Body of pancreas (tissue), 4 donors: ENCODE data around the gene RSPH6A. TPM values are rescaled to one million over a fixed set of nuclear protein-coding genes. Genes with fewer than 3 reads are reported as not detected.
A peak's percentile ranks its signal among the peaks of the same experiment; 100 is the strongest.
"Not testable (repeated sequence)": the region's sequence is repeated elsewhere in the genome, so short reads cannot be mapped to it uniquely, and the experiment has no call there.

Experiments
- ATAC-seq: fragments of 150-250 bp; one replicate; pipeline ENCODE4 v1.9.1; 2016
- DNase-seq, 4 donors: peaks; one replicate each; pipeline ENCODE4 v3.0.0-alpha.2; 2019
- H3K27ac ChIP-seq, 4 donors: fragments of 200-600 bp; sonication (generic); 1 replicate in 3 of 4; 2 replicates in 1 of 4; pipeline versions ENCODE4 v1.5.1 to v1.6.1; 2016 to 2019; ENCODE audit warnings: mild to moderate bottlenecking in 1 of 4, mixed read lengths in 1 of 4, moderate library complexity in 1 of 4
- H3K27me3 ChIP-seq, 2 donors: fragments of 200-600 bp; sonication (generic); one replicate each; pipeline ENCODE4 v1.6.0; 2016; ENCODE audit warnings: mild to moderate bottlenecking in 1 of 2
- H3K36me3 ChIP-seq, 2 donors: fragments of 200-600 bp; sonication (generic); replicated peaks in 1 of 2; 2 replicates each; pipeline ENCODE4 v1.5.1; 2016; ENCODE audit warnings: low read depth in 2 of 2; ENCODE audit not compliant: insufficient read depth in 1 of 2
- H3K4me1 ChIP-seq: fragments of 200-600 bp; sonication (generic); one replicate; pipeline ENCODE4 v1.6.0; 2016
- H3K4me3 ChIP-seq, 2 donors: fragments of 200-600 bp; sonication (generic); 1 replicate in 1 of 2; 2 replicates in 1 of 2; pipeline ENCODE4 v1.5.1; 2016 to 2019
- H3K9me3 ChIP-seq, 3 donors: fragments of 200-600 bp; sonication (generic); 1 replicate in 2 of 3; 2 replicates in 1 of 3; pipeline ENCODE4 v1.5.1; 2016
- POLR2A ChIP-seq, 3 donors: fragments of 450-650 bp; IDR thresholded peaks; one replicate each; pipeline ENCODE4 v1.6.1; 2016; ENCODE audit warnings: antibody characterized with exemption in 3 of 3, mild to moderate bottlenecking in 2 of 3
- WGBS, 2 donors: methylation state at CpG; one replicate each; pipeline ENCODE4 v1.1.5; 2017; 5-methylcytosine and 5-hydroxymethylcytosine counted together
- intact Hi-C: fragments of 100-400 bp; cut with DNase I; formaldehyde crosslinking; loops from one replicate; pipeline ENCODE4 v1.15.1; 2023
- total RNA-seq, 2 donors: library from RNA; depleted of rRNA; stranded (reverse); fragments of >200 nt; gene quantifications; one replicate each; pipeline ENCODE4 v1.1.0, GENCODE V29; 2016
- TF ChIP-seq, protein P1 (sequence below), 7 experiments: fragments of 450-650 bp in 4 of 7; fragments of 200-600 bp in 3 of 7; sonication (generic) in 3 of 7; IDR thresholded peaks; one replicate each; pipeline ENCODE4 v1.5.1; 2016 to 2019; ENCODE audit warnings: antibody characterized with exemption in 7 of 7

The RSPH6A gene
- total RNA-seq, 2 donors from 2014 or later: 0.33 TPM; not detected in 1

DNA sequence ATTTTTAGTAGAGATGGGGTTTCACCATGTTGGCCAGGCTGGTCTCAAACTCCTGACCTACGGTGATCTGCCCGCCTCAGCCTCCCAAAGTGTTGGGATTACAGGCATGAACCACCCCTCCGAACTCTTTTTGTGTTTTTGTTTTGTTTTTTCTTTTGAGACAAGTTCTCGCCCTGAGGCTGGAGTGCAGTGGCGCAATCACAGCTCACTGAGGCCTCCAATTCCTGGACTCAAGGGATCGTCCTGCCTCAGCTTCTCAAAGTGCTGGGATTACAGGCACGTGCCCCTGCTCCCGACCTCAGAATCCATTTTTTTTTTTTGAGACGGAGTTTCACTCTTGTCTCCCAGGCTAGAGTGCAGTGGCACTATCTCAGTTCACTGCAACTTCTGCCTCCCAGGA, 57.4 kb downstream of the RSPH6A start:
- TF ChIP-seq POLR2A (IDR thresholded peaks at IDR 0.05): no peak
- intact Hi-C loops: no loop called here
- Histone ChIP-seq H3K4me1 (no peaks in the 10 kb centered on the region), H3K27me3 (no peaks in the 10 kb centered on the region), H3K27ac (no peak overlapping the region), H3K9me3 (no peaks in the 10 kb centered on the region), H3K4me3 (no peak overlapping the region), H3K36me3 (no peaks in the 10 kb centered on the region)
- ATAC-seq (no peak), DNase-seq (no peak)
- WGBS, 2 donors: 77 to 88% methylated on average over 8 to 9 of the region's 9 CpGs

DNA sequence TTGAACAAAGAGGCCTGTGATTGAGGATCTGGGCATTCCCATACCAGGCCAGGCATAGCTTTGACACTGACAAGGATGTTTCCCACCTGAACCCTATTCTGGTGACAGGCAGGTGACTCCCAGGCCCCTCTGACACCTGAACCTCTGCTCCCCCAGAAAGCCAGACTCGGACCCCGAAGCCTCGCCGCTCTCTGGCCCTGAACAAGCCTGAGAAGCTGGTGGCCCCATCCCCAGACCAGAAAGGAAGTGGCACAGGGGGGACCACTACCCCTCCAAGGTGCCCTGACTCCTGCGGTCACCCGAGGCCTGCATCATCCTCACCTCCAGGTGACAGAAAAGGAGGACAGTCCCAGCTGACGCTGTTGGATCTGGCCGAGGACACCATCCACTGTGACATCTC, 60.8 kb downstream of the RSPH6A start:
- no peaks in the 10 kb centered on the region for H3K4me1 ChIP-seq
- H3K9me3 ChIP-seq: no peaks in the 10 kb centered on the region
- H3K36me3 ChIP-seq: no peaks in the 10 kb centered on the region
- no peak overlapping the region for H3K4me3 ChIP-seq
- no peak overlapping the region for H3K27ac ChIP-seq
- no peak for DNase-seq
- intact Hi-C loops: no loop called here
- ATAC-seq: no peak
- TF ChIP-seq, protein P1, sequence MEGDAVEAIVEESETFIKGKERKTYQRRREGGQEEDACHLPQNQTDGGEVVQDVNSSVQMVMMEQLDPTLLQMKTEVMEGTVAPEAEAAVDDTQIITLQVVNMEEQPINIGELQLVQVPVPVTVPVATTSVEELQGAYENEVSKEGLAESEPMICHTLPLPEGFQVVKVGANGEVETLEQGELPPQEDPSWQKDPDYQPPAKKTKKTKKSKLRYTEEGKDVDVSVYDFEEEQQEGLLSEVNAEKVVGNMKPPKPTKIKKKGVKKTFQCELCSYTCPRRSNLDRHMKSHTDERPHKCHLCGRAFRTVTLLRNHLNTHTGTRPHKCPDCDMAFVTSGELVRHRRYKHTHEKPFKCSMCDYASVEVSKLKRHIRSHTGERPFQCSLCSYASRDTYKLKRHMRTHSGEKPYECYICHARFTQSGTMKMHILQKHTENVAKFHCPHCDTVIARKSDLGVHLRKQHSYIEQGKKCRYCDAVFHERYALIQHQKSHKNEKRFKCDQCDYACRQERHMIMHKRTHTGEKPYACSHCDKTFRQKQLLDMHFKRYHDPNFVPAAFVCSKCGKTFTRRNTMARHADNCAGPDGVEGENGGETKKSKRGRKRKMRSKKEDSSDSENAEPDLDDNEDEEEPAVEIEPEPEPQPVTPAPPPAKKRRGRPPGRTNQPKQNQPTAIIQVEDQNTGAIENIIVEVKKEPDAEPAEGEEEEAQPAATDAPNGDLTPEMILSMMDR (IDR thresholded peaks at IDR 0.05): no peak
- TF ChIP-seq POLR2A (IDR thresholded peaks at IDR 0.05): no peak
- no peaks in the 10 kb centered on the region for H3K27me3 ChIP-seq
- 91 to 92% methylated on average over 2 to 8 of the region's 8 CpGs for WGBS, 2 donors

DNA sequence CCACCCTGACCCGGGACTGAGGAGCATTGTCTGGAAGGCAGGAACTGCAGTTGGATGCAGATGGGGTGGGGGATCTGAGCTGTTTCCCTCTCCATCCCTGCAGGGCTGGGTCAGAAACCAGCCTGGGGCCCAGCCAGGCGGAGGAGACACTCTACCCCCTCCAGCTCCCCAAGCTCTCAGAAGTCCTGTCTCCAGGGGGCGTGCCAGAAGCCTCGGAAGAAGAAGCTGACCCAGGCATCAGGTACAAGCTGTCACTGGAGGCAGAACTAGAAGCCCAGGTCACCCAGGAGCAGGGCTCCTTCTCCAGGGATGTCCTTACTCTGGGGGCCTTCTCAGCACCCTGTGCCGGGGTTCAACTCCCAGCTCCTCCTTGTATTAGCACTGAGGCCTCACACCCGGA, 61.6 kb downstream of the RSPH6A start:
- WGBS, 2 donors: 62 to 86% methylated on average over 2 to 6 of the region's 6 CpGs

DNA sequence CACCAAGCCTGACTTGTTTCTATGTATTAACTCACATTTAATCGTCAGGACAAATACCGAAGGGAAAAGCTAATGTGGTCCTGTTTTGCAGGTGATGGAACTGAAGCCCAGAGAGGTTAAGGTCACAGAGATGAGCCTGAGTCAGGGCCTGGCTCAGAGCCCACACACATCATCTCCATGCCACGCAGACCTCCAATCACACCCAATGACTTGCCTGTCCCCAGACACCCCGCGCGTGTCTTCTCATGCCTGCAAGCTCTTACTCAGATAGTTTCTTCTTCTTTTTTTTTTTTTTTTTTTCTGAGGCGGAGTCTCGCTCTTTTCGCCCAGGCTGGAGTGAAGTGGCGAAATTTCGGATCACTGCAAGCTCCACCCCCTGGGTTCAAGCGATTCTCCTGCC, 62.5 kb downstream of the RSPH6A start:
- no peaks in the 10 kb centered on the region for H3K27me3 ChIP-seq
- TF ChIP-seq, protein P1 (IDR thresholded peaks at IDR 0.05): no peak
- no peak for TF ChIP-seq POLR2A (IDR thresholded peaks at IDR 0.05)
- no peaks in the 10 kb centered on the region for H3K9me3 ChIP-seq
- H3K27ac ChIP-seq: no peak overlapping the region
- 92 to 93% methylated on average over 12 of the region's 12 CpGs for WGBS, 2 donors
- ATAC-seq: no peak
- H3K4me1 ChIP-seq: no peaks in the 10 kb centered on the region
- no peak for DNase-seq
- no peak overlapping the region for H3K4me3 ChIP-seq
- no peaks in the 10 kb centered on the region for H3K36me3 ChIP-seq
- intact Hi-C loops: no loop called here

More for the DNA sequence above, 61.6 kb downstream of the RSPH6A start:
- Histone ChIP-seq H3K36me3 (no peaks in the 10 kb centered on the region), H3K4me3 (no peak overlapping the region), H3K4me1 (no peaks in the 10 kb centered on the region), H3K27me3 (no peaks in the 10 kb centered on the region), H3K27ac (no peak overlapping the region), H3K9me3 (no peaks in the 10 kb centered on the region)
- TF ChIP-seq POLR2A (IDR thresholded peaks at IDR 0.05): no peak
- TF ChIP-seq, protein P1 (IDR thresholded peaks at IDR 0.05): no peak
- intact Hi-C loops: no loop called here
- ATAC-seq (no peak), DNase-seq (peak in 1 of 4 donors; percentile 16)

DNA sequence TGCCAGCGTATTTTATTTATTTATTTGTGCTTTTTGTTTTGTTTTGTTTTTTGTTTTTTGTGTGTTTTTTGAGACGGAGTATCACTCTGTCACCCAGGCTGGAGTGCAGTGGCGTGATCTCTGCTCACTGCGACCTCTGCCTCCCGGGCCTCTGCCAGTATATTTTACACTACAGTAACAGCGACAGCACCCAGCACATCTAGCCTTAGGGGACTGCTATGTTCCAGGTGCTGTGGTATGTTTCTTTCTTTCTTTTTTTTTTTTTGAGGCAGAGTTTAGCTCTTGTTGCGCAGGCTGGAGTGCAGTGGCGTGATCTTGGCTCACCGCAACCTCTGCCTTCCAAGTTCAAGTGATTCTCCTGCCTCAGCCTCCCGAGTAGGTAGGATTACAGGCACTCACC, 63.6 kb downstream of the RSPH6A start:
- H3K4me3 ChIP-seq, ATAC-seq, H3K36me3 ChIP-seq, H3K4me1 ChIP-seq, intact Hi-C loops, H3K27me3 ChIP-seq, H3K27ac ChIP-seq, DNase-seq, H3K9me3 ChIP-seq: not testable (repeated sequence)
- 86 to 88% methylated on average over 10 of the region's 10 CpGs for WGBS, 2 donors

DNA sequence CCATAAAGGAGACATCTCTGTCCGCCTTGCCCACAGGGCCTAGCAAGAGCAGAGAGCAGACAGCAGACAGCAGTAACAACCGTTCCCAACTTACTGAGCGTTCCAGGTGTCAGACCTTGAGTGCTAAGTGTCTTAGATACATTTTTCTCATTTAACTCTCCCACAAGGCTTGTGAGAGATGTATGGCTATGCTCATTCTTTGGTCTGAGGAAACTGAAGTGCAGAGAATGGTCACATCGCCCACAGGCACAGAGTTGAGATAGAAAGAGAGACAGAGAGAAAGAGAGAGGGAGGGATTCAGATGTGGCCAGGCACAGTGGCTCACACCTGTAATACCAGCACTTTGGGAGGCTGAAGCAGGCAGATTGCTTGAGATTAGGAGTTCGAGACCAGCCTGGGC, 67.6 kb downstream of the RSPH6A start:
- intact Hi-C loops: no loop called here
- Histone ChIP-seq H3K4me1 (no peaks in the 10 kb centered on the region), H3K27ac (no peak overlapping the region), H3K4me3 (no peak overlapping the region), H3K9me3 (no peaks in the 10 kb centered on the region), H3K27me3 (no peaks in the 10 kb centered on the region), H3K36me3 (no peaks in the 10 kb centered on the region)
- no peak for ATAC-seq
- WGBS, 2 donors: 73 to 74% methylated on average over 5 of the region's 5 CpGs
- TF ChIP-seq, protein P1 (IDR thresholded peaks at IDR 0.05): no peak
- no peak for TF ChIP-seq POLR2A (IDR thresholded peaks at IDR 0.05)
- DNase-seq: no peak
